Measurements from ENCODE around the gene ARFGEF3.

DNA sequence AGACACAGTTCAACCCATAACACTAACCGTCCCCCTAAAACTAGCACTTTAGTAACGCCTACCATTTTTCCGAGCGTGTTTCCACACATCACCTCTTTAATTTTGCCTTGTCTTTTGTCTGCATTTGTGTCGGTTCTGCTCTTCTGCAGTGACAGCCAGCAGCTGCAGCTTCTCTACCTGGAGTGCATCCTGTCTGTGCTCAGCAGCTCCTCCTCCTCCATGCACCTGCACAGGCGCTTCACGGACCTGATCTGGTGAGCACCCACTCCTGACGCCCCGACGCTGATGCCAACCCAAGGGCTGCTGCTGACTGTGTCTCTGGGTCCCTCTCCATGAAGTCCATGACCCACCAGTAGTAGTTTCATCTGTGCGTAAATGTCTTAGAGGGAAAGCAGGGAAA lies 92.0 kb downstream of the ARFGEF3 start:
- no peak for TF ChIP-seq CTCF (conservative IDR thresholded peaks at IDR 0.05; ENCODE audit: low read depth, low read length)
- TF ChIP-seq EZH2 (IDR thresholded peaks at IDR 0.05; ENCODE audit: low read length, unreplicated experiment) = no peak
- TF ChIP-seq EZH2phosphoT487 (IDR thresholded peaks at IDR 0.05; ENCODE audit: borderline replicate concordance, low read length) = no peak
